LNCaP clone FGC (cell line): ENCODE results near the gene DLG1.

ENCODE experiments used
- DNase-seq: peaks from one replicate; pipeline ENCODE4 v3.0.0-alpha.2; 2011; ENCODE audit warnings: low read depth
- H3K4me3 ChIP-seq: 2 replicates; pipeline ENCODE4 v1.5.1; 2011; ENCODE audit warnings: mild to moderate bottlenecking, low read depth, low read length, control low read depth
- TF ChIP-seq, protein P1 (sequence below): IDR thresholded peaks from 2 replicates; pipeline ENCODE4 v1.5.1; 2012; ENCODE audit warnings: mild to moderate bottlenecking; ENCODE audit not compliant: control insufficient read depth, insufficient read depth; ENCODE audit errors: extremely low read depth

The DLG1 gene

DNA sequence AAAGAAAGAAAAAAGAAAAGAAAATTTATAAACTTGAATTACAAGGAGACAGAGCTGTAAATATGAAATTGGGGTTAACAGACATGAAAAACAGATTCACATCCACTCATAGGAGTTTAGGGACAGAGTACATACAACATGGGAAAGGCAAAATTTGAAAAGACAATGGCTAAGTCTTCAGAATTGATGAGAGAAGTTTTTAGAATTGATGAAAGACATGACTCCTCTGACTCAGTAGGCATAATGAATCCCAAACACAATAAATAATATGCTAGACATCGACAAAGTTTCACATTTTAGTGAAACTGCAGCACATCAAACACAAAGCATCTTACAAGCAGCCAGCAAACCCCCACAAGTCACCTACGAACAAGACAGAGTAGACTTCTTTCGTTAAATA is 184.4 kb downstream of the DLG1 start:
- TF ChIP-seq, protein P1, sequence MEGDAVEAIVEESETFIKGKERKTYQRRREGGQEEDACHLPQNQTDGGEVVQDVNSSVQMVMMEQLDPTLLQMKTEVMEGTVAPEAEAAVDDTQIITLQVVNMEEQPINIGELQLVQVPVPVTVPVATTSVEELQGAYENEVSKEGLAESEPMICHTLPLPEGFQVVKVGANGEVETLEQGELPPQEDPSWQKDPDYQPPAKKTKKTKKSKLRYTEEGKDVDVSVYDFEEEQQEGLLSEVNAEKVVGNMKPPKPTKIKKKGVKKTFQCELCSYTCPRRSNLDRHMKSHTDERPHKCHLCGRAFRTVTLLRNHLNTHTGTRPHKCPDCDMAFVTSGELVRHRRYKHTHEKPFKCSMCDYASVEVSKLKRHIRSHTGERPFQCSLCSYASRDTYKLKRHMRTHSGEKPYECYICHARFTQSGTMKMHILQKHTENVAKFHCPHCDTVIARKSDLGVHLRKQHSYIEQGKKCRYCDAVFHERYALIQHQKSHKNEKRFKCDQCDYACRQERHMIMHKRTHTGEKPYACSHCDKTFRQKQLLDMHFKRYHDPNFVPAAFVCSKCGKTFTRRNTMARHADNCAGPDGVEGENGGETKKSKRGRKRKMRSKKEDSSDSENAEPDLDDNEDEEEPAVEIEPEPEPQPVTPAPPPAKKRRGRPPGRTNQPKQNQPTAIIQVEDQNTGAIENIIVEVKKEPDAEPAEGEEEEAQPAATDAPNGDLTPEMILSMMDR: no peak
- no peak for DNase-seq
- H3K4me3 ChIP-seq: no peak overlapping the region

DNA sequence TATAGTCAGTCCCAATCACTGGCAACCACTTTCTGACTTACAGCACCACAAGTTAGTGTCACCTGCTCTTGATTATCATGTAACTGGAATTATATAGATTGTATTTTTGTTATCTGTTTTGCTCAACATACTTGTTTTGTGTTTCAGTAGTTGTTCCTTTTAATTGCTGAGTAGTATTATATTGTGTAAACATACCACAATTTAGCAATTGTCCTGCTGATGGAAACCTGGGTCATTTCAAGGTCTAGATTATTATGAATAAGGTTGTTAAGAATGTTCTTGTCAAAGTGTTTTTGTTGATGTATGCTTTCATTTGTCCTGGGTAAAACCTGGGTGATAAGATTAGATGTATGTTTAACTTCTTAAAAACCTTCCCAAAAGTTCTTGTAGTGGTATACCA is 186.7 kb downstream of the DLG1 start:
- TF ChIP-seq, protein P1: no peak
- DNase-seq: no peak
- H3K4me3 ChIP-seq: no peak overlapping the region

DNA sequence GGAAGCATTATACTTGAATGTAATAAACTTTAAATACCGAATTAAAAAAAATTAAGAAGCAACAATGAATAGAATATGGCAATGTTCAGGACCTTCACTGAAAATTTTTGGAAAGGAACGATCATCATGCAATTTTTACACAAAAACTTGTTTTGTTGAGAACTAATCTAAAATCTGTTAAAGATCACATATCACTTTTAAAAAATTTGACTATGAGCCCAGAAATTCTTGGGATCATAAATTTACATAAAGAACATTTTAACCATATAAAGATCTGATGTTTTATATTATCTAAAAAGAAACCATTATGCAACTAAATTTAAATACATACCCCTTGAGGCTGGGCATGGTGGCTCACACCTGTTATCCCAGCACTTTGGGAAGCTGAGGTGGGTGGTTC is 192.6 kb downstream of the DLG1 start:
- DNase-seq: no peak

DNA sequence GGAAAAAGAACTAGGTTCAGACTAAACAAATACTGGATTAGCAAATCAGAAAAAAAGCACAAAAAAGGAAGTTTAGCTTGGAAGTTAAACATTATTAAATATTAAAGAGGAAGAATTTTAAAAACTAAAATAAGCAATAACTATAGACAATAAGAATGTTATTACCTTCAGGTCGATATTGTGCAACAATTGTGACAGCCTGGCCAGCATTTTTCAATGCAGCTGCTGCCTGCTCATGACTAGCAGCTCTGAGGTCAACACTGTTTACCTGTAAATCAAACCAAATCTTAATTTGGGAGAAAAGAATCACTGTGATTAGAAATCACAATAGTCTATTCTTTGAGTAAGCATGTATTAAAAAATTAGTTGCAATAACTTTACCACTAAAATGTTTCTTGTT is 193.7 kb downstream of the DLG1 start:
- TF ChIP-seq, protein P1: no peak
- no peak overlapping the region for H3K4me3 ChIP-seq
- DNase-seq: no peak

More for the DNA sequence above, 192.6 kb downstream of the DLG1 start:
- TF ChIP-seq, protein P1: no peak
- no peak overlapping the region for H3K4me3 ChIP-seq

DNA sequence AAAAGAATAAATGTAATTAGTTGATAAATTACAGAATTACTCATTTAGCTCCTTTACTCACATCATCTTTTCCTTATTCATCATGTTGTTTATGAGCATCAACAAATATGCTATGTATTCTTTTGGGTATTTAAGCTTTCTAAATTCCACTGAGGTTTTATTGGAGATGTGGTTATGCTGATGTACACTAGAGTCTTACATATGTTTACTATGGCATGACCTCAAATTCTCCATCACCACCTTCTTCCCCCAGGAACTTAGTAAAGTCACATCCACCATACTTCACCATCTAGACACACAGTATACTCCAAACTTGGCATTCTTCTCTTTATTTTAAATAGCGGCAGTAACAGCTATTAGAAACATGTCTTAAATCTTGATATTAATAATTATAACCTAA is 194.6 kb downstream of the DLG1 start:
- no peak overlapping the region for H3K4me3 ChIP-seq
- TF ChIP-seq, protein P1: no peak
- no peak for DNase-seq

DNA sequence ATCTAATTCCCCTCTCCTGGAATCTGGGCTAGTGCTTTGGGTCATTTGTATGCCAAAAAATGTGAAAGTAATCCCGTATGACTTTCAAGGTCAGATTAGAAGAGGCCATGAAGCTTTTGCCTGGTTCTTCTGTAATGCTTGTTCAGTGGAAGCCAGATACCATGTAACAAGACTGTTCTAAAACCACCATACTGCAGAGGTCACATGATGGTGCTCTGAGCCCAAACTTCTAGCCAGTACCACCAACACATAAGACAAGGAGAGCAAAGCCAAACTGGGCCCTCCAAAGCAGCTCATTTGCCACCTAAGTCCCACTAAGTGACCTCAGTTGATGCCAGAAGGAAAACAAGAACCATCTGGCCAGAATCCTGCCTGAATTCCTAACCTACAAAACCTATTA is 204.5 kb downstream of the DLG1 start:
- DNase-seq: no peak
- TF ChIP-seq, protein P1: no peak
- no peak overlapping the region for H3K4me3 ChIP-seq

DNA sequence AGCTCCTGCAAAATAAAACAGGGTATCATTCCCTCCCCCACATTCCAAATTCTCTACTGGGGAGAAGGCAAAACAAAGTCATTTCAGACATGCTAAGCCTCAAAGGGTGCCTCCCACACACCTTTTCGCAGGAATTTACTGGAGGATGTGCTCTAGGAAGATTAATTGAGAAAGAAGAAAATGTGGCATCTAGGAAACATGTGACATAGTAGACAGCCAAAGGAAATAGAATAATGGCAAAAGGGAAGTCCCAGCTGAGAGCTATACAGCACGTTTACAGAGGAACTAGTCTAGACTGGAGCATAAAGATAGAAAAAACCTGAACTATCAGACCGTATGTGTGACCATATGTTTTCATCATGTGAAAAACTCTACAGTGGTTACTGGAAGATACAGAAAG is 210.0 kb downstream of the DLG1 start:
- TF ChIP-seq, protein P1: no peak
- H3K4me3 ChIP-seq: no peak overlapping the region
- no peak for DNase-seq
